IMR-90 (cell line): ENCODE data around the gene NANS. TPM values are rescaled to one million over a fixed set of nuclear protein-coding genes. Genes with fewer than 3 reads are reported as not detected.

Source experiments
- ATAC-seq: fragments of 200-7000 bp; cut with Tn5 transposase; 2 replicates; pipeline ENCODE4 v1.9.1; 2020; ENCODE audit warnings: low read depth, mild to moderate bottlenecking, moderate library complexity
- BruUV-seq: library from RNA; stranded (reverse); fragments of 400-500 nt; replicated peaks from 2 replicates; lab custom pipeline; 2021; lab: Mats Ljungman, UMichigan
- CTCF ChIA-PET: fragments of 300-600 bp; formaldehyde crosslinking; extraction: SDS; loops from one replicate; lab custom pipeline; 2021; ENCODE audit warnings: antibody characterized with exemption; lab: Yijun Ruan, JAX
- POLR2A ChIA-PET: fragments of 300-600 bp; sonication (Branson Sonifier 250); formaldehyde crosslinking; loops from one replicate; lab custom pipeline; 2022; ENCODE audit warnings: antibody characterized with exemption; ENCODE audit not compliant: unreplicated experiment; lab: Charles Lee
- DNase-seq: peaks from one replicate; pipeline ENCODE4 v3.0.0; 2013
- H2AFZ ChIP-seq: replicated peaks from 2 replicates; pipeline ENCODE3; 2013; ENCODE audit warnings: low read length, mild to moderate bottlenecking; ENCODE audit not compliant: poor library complexity
- H2AK5ac ChIP-seq: 2 replicates; pipeline ENCODE4 v1.6.1; 2013; ENCODE audit warnings: low read depth, low read length, inconsistent platforms
- H2AK9ac ChIP-seq: replicated peaks from 2 replicates; pipeline ENCODE3; 2013; ENCODE audit warnings: mild to moderate bottlenecking, low read depth, low read length, moderate library complexity; ENCODE audit not compliant: poor library complexity
- H2BK120ac ChIP-seq: 2 replicates; pipeline ENCODE4 v1.6.1; 2013; ENCODE audit warnings: low read depth, low read length, inconsistent platforms
- H2BK15ac ChIP-seq: 3 replicates; pipeline ENCODE4 v1.6.1; 2013; ENCODE audit warnings: low read depth, low read length, inconsistent platforms
- H2BK20ac ChIP-seq: 2 replicates; pipeline ENCODE4 v1.6.1; 2013; ENCODE audit warnings: low read depth, mild to moderate bottlenecking, inconsistent platforms, low read length, moderate library complexity
- H2BK5ac ChIP-seq: 2 replicates; pipeline ENCODE4 v1.6.1; 2013; ENCODE audit warnings: mild to moderate bottlenecking, low read depth, low read length, inconsistent platforms; ENCODE audit not compliant: poor library complexity, severe bottlenecking
- H3K14ac ChIP-seq: replicated peaks from 2 replicates; pipeline ENCODE4 v1.6.1; 2013; ENCODE audit warnings: low read depth, low read length, inconsistent platforms
- H3K18ac ChIP-seq: 2 replicates; pipeline ENCODE4 v1.6.1; 2013; ENCODE audit warnings: low read depth, low read length, control low read depth
- H3K23ac ChIP-seq: 2 replicates; pipeline ENCODE4 v1.6.1; 2013; ENCODE audit warnings: low read depth, low read length, inconsistent platforms
- H3K27ac ChIP-seq: 2 replicates; pipeline ENCODE4 v1.5.1; 2013; ENCODE audit warnings: mild to moderate bottlenecking, control low read depth, low read length; ENCODE audit not compliant: insufficient read depth
- H3K27me3 ChIP-seq: 2 replicates; pipeline ENCODE4 v1.6.1; 2013; ENCODE audit warnings: low read length; ENCODE audit not compliant: control insufficient read depth, insufficient read depth
- H3K36me3 ChIP-seq: 2 replicates; pipeline ENCODE4 v1.6.1; 2013; ENCODE audit warnings: low read length, mixed read lengths; ENCODE audit not compliant: control insufficient read depth, insufficient read depth
- H3K4ac ChIP-seq: 2 replicates; pipeline ENCODE4 v1.6.1; 2013; ENCODE audit warnings: low read depth, low read length, inconsistent platforms
- H3K4me1 ChIP-seq: 2 replicates; pipeline ENCODE4 v1.6.1; 2013; ENCODE audit warnings: low read length, mixed read lengths; ENCODE audit not compliant: control insufficient read depth, insufficient read depth
- H3K4me2 ChIP-seq: 2 replicates; pipeline ENCODE4 v1.6.1; 2013; ENCODE audit warnings: low read depth, mild to moderate bottlenecking, control low read depth, low read length, moderate library complexity
- H3K4me3 ChIP-seq: 2 replicates; pipeline ENCODE4 v1.5.1; 2013; ENCODE audit warnings: low read depth, mild to moderate bottlenecking, control low read depth, low read length, moderate library complexity; ENCODE audit not compliant: insufficient read depth
- H3K56ac ChIP-seq: 2 replicates; pipeline ENCODE4 v1.6.1; 2013; ENCODE audit warnings: low read length, inconsistent platforms; ENCODE audit not compliant: insufficient read depth; ENCODE audit errors: extremely low read depth
- H3K79me1 ChIP-seq, 2 experiments: 2 replicates each; pipeline ENCODE4 v1.6.1; 2013; ENCODE audit warnings: low read length in 2 of 2, inconsistent platforms in 1 of 2, low read depth in 1 of 2
- H3K9ac ChIP-seq: 2 replicates; pipeline ENCODE4 v1.6.1; 2013; ENCODE audit warnings: low read depth, low read length, control low read depth
- H3K9me1 ChIP-seq: 2 replicates; pipeline ENCODE4 v1.6.1; 2013; ENCODE audit warnings: low read length, inconsistent platforms; ENCODE audit not compliant: insufficient read depth
- H3K9me3 ChIP-seq: 2 replicates; pipeline ENCODE4 v1.6.1; 2013; ENCODE audit warnings: low read length; ENCODE audit not compliant: control insufficient read depth, insufficient read depth
- H4K20me1 ChIP-seq: 2 replicates; pipeline ENCODE4 v1.6.1; 2013; ENCODE audit warnings: low read length, inconsistent platforms; ENCODE audit not compliant: insufficient read depth
- H4K5ac ChIP-seq: 2 replicates; pipeline ENCODE4 v1.6.1; 2013; ENCODE audit warnings: mild to moderate bottlenecking, low read depth, low read length, control low read depth
- H4K8ac ChIP-seq, 2 experiments: 2 replicates each; pipeline ENCODE4 v1.6.1; 2013; ENCODE audit warnings: low read depth in 2 of 2, low read length in 2 of 2, control low read depth in 1 of 2, inconsistent platforms in 1 of 2
- H4K91ac ChIP-seq: 2 replicates; pipeline ENCODE4 v1.6.1; 2013; ENCODE audit warnings: low read depth, low read length, inconsistent platforms; ENCODE audit not compliant: insufficient read depth
- RAD21 ChIP-seq: IDR thresholded peaks from 2 replicates; pipeline ENCODE4 v1.6.1; 2012; ENCODE audit warnings: low read length, improper control_type of control experiment
- WGBS, 2 experiments: methylation state at CpG; one replicate each; pipeline versions ENCODE4 v1.1.5 to v1.1.7; 2013; ENCODE audit warnings: missing lambda C conversion rate in 2 of 2; ENCODE audit not compliant: insufficient read length in 1 of 2; ENCODE audit errors: extremely low coverage in 2 of 2; 5-methylcytosine and 5-hydroxymethylcytosine counted together
- dilution Hi-C: fragments of 300-500 bp; cut with HindIII; formaldehyde crosslinking; loops from one replicate; pipeline ENCODE4 v1.14.3; 2018; ENCODE audit warnings: low sequenced_read_pairs; ENCODE audit not compliant: unreplicated experiment
- in situ Hi-C: fragments of 300-500 bp; cut with MboI; formaldehyde crosslinking; loops from 3 replicates; pipeline ENCODE4 v1.14.3; 2019; ENCODE audit warnings: low sequenced_read_pairs, inconsistent platforms, mixed read lengths
- intact Hi-C: fragments of 100-400 bp; cut with micrococcal nuclease; formaldehyde crosslinking; loops from 2 replicates; pipeline ENCODE4 v1.10.0; 2022
- polyA plus RNA-seq, 3 experiments: library from polyadenylated mRNA; depleted of rRNA; stranded (reverse); fragments of >200 nt; gene quantifications; 2 replicates each; pipeline ENCODE4 v1.2.3, GENCODE V29; 2012; ENCODE audit warnings: low replicate concordance in 1 of 3
- total RNA-seq: library from RNA; depleted of rRNA; stranded (reverse); fragments of >200 nt; gene quantifications from 2 replicates; pipeline ENCODE4 v1.2.3, GENCODE V29; 2012

NANS gene
- total and polyA plus RNA-seq, 2 of the 4 experiments (the other 2 are of a cell fraction) = 210 to 306 TPM

GRCh38 chr9:98085944-98086343, 29.4 kb downstream of the NANS start:
- in situ Hi-C loops = no loop called here
- BruUV-seq = no TSS peak
- Histone ChIP-seq H3K27me3 (no peaks in the 10 kb centered on the region), H3K18ac (no peak overlapping the region), H3K4me2 (no peak overlapping the region), H2BK120ac (no peak overlapping the region), H4K5ac (no peak overlapping the region), H4K91ac (no peak overlapping the region), H2AFZ (no peak overlapping the region), H4K8ac (no peak overlapping the region), H2AK9ac (no peak overlapping the region), H3K9me3 (no peaks in the 10 kb centered on the region), H3K79me1 (peaks cover 8 to 12% of the 10 kb centered on the region in 2 experiments; a peak in 3 of 4 replicates), H3K27ac (no peak overlapping the region), H2BK15ac (no peak overlapping the region), H2AK5ac (no peak overlapping the region), H3K56ac (no peak overlapping the region), H3K9me1 (peaks cover 7% of the 10 kb centered on the region), H4K20me1 (0 out of 2 replicates have a peak, but pooled peaks cover 5% of the 10 kb centered on the region), H3K36me3 (peaks cover 16% of the 10 kb centered on the region), H3K4me3 (no peak overlapping the region), H3K4me1 (peaks cover 13% of the 10 kb centered on the region), H2BK5ac (no peak overlapping the region), H3K23ac (no peak overlapping the region), H3K9ac (no peak overlapping the region), H3K14ac (no peak overlapping the region), H2BK20ac (no peak overlapping the region), H3K4ac (no peak overlapping the region)
- ChIA-PET POLR2A (no interaction called here), CTCF (no interaction called here)
- dilution Hi-C loops = no loop called here
- intact Hi-C loops = no loop called here
- DNase-seq = no peak
- TF ChIP-seq RAD21 = no peak
- no CpG with 5 or more reads among the region's 7 CpGs for WGBS, 2 experiments
- no peak for ATAC-seq
